Subcutaneous abdominal adipose tissue (tissue), 5 donors: ENCODE measurements around the gene TMEM33.
A peak's percentile ranks its signal among the peaks of the same experiment; 100 is the strongest.

Experiments used
- H3K27ac ChIP-seq: one replicate; pipeline ENCODE4 v1.7.0; 2013; ENCODE audit warnings: low read depth, mild to moderate bottlenecking, inconsistent platforms, low read length, moderate library complexity
- H3K27me3 ChIP-seq, 5 donors: one replicate each; pipeline ENCODE4 v1.7.0; 2013; ENCODE audit warnings: low read length in 5 of 5, inconsistent platforms in 1 of 5; ENCODE audit not compliant: control insufficient read depth in 5 of 5, insufficient read depth in 4 of 5
- H3K36me3 ChIP-seq, 5 donors: one replicate each; pipeline ENCODE4 v1.7.0; 2013; ENCODE audit warnings: low read length in 5 of 5; ENCODE audit not compliant: control insufficient read depth in 5 of 5, insufficient read depth in 5 of 5
- H3K4me1 ChIP-seq, 5 donors: one replicate each; pipeline ENCODE4 v1.7.0; 2013; ENCODE audit warnings: low read length in 5 of 5, mild to moderate bottlenecking in 3 of 5, moderate library complexity in 1 of 5; ENCODE audit not compliant: control insufficient read depth in 5 of 5, insufficient read depth in 5 of 5
- H3K4me3 ChIP-seq, 5 donors: one replicate each; pipeline ENCODE4 v1.7.0; 2013; ENCODE audit warnings: low read length in 5 of 5, low read depth in 1 of 5
- H3K9ac ChIP-seq, 5 donors: one replicate each; pipeline ENCODE4 v1.7.0; 2013; ENCODE audit warnings: low read length in 5 of 5, mild to moderate bottlenecking in 4 of 5, moderate library complexity in 3 of 5
- H3K9me3 ChIP-seq, 5 donors: one replicate each; pipeline ENCODE4 v1.7.0; 2013; ENCODE audit warnings: low read length in 5 of 5; ENCODE audit not compliant: control insufficient read depth in 5 of 5
- donor health status: healthy.
- donor health status: healthy.
- donor health status: healthy.
- donor health status: healthy.
- donor health status: healthy.

Gene TMEM33

GRCh38 chr4:41935652-41936021 lies 408 bp downstream of the TMEM33 start:
- peak overlapping the region; percentile 83 to 96 (median 93) for H3K4me3 ChIP-seq
- H3K4me1 ChIP-seq: peaks cover 3 to 39% (median 28%) of the 10 kb centered on the region in 5 donors
- H3K27me3 ChIP-seq: no peaks in the 10 kb centered on the region
- H3K27ac ChIP-seq: peak overlapping the region; percentile 91
- peak overlapping the region; percentile 85 to 99 (median 94) for H3K9ac ChIP-seq
- H3K9me3 ChIP-seq: no peaks in the 10 kb centered on the region
- peaks cover 0 to 6% (median 4%) of the 10 kb centered on the region in 5 donors for H3K36me3 ChIP-seq

GRCh38 chr4:41939016-41939626 lies 3.9 kb downstream of the TMEM33 start:
- H3K9me3 ChIP-seq: no peaks in the 10 kb centered on the region
- H3K4me1 ChIP-seq: peaks cover 3 to 39% (median 28%) of the 10 kb centered on the region in 5 donors
- H3K9ac ChIP-seq: no peak overlapping the region
- peak overlapping the region; percentile 21 for H3K27ac ChIP-seq
- no peaks in the 10 kb centered on the region for H3K27me3 ChIP-seq
- peaks cover 6 to 11% (median 10%) of the 10 kb centered on the region in 5 donors for H3K36me3 ChIP-seq
- no peak overlapping the region for H3K4me3 ChIP-seq

GRCh38 chr4:41940834-41941233 lies 5.6 kb downstream of the TMEM33 start:
- no peaks in the 10 kb centered on the region for H3K9me3 ChIP-seq
- no peaks in the 10 kb centered on the region for H3K27me3 ChIP-seq
- no peak overlapping the region for H3K4me3 ChIP-seq
- no peak overlapping the region for H3K27ac ChIP-seq
- H3K36me3 ChIP-seq: peaks cover 6 to 20% (median 16%) of the 10 kb centered on the region in 5 donors
- no peak overlapping the region for H3K9ac ChIP-seq
- H3K4me1 ChIP-seq: peaks cover 3 to 26% (median 16%) of the 10 kb centered on the region in 5 donors

- Histone ChIP-seq H3K36me3 (peaks cover 6 to 31% (median 20%) of the 10 kb centered on the region in 5 donors), H3K4me3 (no peak overlapping the region), H3K27me3 (no peaks in the 10 kb centered on the region), H3K9me3 (no peaks in the 10 kb centered on the region), H3K4me1 (peaks cover 0 to 9% (median 4%) of the 10 kb centered on the region in 5 donors), H3K9ac (no peak overlapping the region), H3K27ac (no peak overlapping the region)
Observed at GRCh38 chr4:41943506-41943905, 8.3 kb downstream of the TMEM33 start.

- H3K9me3 ChIP-seq: no peaks in the 10 kb centered on the region
- no peaks in the 10 kb centered on the region for H3K27me3 ChIP-seq
- peaks cover 0 to 3% (median 2%) of the 10 kb centered on the region in 5 donors for H3K4me1 ChIP-seq
- H3K36me3 ChIP-seq: peaks cover 6 to 31% (median 20%) of the 10 kb centered on the region in 5 donors
- no peak overlapping the region for H3K4me3 ChIP-seq
- H3K27ac ChIP-seq: no peak overlapping the region
- no peak overlapping the region for H3K9ac ChIP-seq
Observed at GRCh38 chr4:41944089-41944488, 8.9 kb downstream of the TMEM33 start.

GRCh38 chr4:41949531-41949930 lies 14.3 kb downstream of the TMEM33 start:
- Histone ChIP-seq H3K9me3 (no peaks in the 10 kb centered on the region), H3K4me3 (no peak overlapping the region), H3K9ac (no peak overlapping the region), H3K27ac (no peak overlapping the region), H3K27me3 (no peaks in the 10 kb centered on the region), H3K36me3 (peaks cover 36 to 65% (median 44%) of the 10 kb centered on the region in 5 donors), H3K4me1 (no peaks in the 10 kb centered on the region)

- Histone ChIP-seq H3K4me3 (no peak overlapping the region), H3K4me1 (no peaks in the 10 kb centered on the region), H3K9ac (no peak overlapping the region), H3K9me3 (no peaks in the 10 kb centered on the region), H3K27me3 (no peaks in the 10 kb centered on the region), H3K27ac (no peak overlapping the region), H3K36me3 (peaks cover 16 to 25% (median 22%) of the 10 kb centered on the region in 5 donors)
Observed at GRCh38 chr4:41957634-41958033, 22.4 kb downstream of the TMEM33 start.

GRCh38 chr4:41963105-41963504 lies 27.9 kb downstream of the TMEM33 start:
- H3K27me3 ChIP-seq: no peaks in the 10 kb centered on the region
- no peaks in the 10 kb centered on the region for H3K36me3 ChIP-seq
- no peak overlapping the region for H3K4me3 ChIP-seq
- no peak overlapping the region for H3K27ac ChIP-seq
- no peak overlapping the region for H3K9ac ChIP-seq
- no peaks in the 10 kb centered on the region for H3K4me1 ChIP-seq
- H3K9me3 ChIP-seq: no peaks in the 10 kb centered on the region

- Histone ChIP-seq H3K36me3 (no peaks in the 10 kb centered on the region), H3K9me3 (peaks cover 0 to 5% (median 0%) of the 10 kb centered on the region in 5 donors), H3K9ac (no peak overlapping the region), H3K4me1 (no peaks in the 10 kb centered on the region), H3K27me3 (no peaks in the 10 kb centered on the region), H3K27ac (no peak overlapping the region), H3K4me3 (no peak overlapping the region)
Observed at GRCh38 chr4:41964401-41964800, 29.2 kb downstream of the TMEM33 start.

GRCh38 chr4:41967392-41967791 lies 32.2 kb downstream of the TMEM33 start:
- Histone ChIP-seq H3K27ac (no peak overlapping the region), H3K36me3 (no peaks in the 10 kb centered on the region), H3K9ac (no peak overlapping the region), H3K4me3 (no peak overlapping the region), H3K4me1 (no peaks in the 10 kb centered on the region), H3K9me3 (peaks cover 0 to 5% (median 0%) of the 10 kb centered on the region in 5 donors), H3K27me3 (no peaks in the 10 kb centered on the region)
